Measurements from ENCODE around the gene HDAC4.

- TF ChIP-seq YY1 (IDR thresholded peaks at IDR 0.05; ENCODE audit: insufficient read depth, insufficient read length), result no peak
- no peak for TF ChIP-seq ZNF274 (IDR thresholded peaks at IDR 0.05; ENCODE audit: low read depth, low read length)
- no peak for TF ChIP-seq SUZ12 (IDR thresholded peaks at IDR 0.05; ENCODE audit: extremely low read depth, insufficient read depth, insufficient read length)
Observed at GRCh38 chr2:239398521-239398921, 2.3 kb downstream of the HDAC4 start.
